HL-60/S4 treated with phorbol 12-myristate 13-acetate at 8.2 ng/mL for 4 days and 3 days (cell line): ENCODE data around the gene MRPS35.

ENCODE experiments used
- in situ Hi-C: fragments of 300-500 bp; cut with MboI; formaldehyde crosslinking; loops from 2 replicates; pipeline ENCODE4 v1.15.0; 2022; ENCODE audit warnings: low sequenced_read_pairs

The MRPS35 gene

GRCh38 chr12:27710592-27711316 is at the start of gene MRPS35:
Gene MRPS35, plus strand, starts transcription at chr12:27710832. Its CDS starts 12 bp downstream, at chr12:27710844.
- in situ Hi-C loops = no loop called here

- in situ Hi-C loops = no loop called here
Measured at GRCh38 chr12:27665704-27666103, 44.9 kb upstream of the MRPS35 start.

GRCh38 chr12:27666510-27666909 is 44.1 kb upstream of the MRPS35 start:
- in situ Hi-C loops = no loop called here

GRCh38 chr12:27667540-27667939 is 43.1 kb upstream of the MRPS35 start:
- in situ Hi-C loops = no loop called here

DNA sequence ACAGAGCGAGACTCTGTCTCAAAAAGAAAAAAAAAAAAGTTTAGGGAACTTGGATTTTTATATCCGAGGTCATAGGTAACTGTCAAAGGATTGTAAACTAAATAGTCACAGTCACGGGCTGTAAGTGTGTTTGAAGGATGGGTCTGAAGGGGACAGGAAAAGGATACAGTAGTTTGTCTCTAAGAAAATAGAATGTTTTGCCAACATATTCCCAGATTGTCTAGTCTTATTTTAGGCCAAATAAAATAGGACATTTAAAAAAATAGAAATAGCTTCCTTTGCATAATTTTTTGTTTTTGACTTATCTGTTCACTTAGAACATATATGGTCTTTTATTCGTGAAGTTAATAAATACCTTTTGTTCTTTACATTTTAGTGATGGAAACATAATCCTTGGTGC is 38.6 kb upstream of the MRPS35 start:
- in situ Hi-C loops = no loop called here

GRCh38 chr12:27672643-27673042 is 38.0 kb upstream of the MRPS35 start:
- in situ Hi-C loops = no loop called here

- in situ Hi-C loops = no loop called here
Measured at GRCh38 chr12:27673101-27673718, 37.4 kb upstream of the MRPS35 start.

DNA sequence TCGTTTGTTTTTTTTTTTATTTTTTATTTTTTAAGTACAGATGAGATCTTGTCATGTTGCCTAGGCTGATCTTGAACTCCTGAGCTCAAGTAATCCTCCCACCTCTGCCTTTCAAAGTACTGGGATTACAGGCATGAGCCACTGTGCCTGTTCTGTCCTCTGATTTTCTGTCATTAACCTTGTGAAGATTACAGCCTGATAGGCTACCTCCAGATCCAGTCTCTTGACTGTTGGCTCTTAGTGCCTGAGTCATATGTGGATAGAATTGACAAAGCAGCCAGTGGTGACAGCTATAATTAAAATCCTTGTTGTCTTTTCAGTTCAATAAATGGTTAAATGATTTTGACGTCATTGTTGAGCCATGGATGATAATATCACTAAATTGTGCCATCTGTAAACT is 35.6 kb upstream of the MRPS35 start:
- in situ Hi-C loops = no loop called here

DNA sequence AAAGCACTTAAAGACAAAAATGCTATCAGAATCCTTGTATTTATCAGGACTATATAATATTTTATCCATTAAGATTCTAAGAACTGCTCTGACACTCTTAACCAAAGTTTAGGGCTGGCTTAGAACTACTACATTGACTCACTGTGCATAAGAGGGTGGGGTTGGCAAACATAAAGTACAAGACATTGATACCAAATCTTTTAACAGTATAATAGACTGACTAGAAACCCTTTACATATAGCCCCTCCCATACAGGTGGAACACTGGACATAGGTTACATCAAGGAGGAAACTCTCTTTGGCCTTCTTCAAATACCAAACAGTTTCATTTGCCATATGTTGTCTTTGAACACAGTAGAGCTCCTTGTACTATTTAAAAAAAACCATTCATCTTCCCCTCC is 30.0 kb upstream of the MRPS35 start:
- in situ Hi-C loops = no loop called here

GRCh38 chr12:27682534-27682933 is 28.1 kb upstream of the MRPS35 start:
- in situ Hi-C loops = no loop called here

- in situ Hi-C loops = no loop called here
Measured at GRCh38 chr12:27685274-27685673, 25.4 kb upstream of the MRPS35 start.

- in situ Hi-C loops = no loop called here
Measured at GRCh38 chr12:27686147-27686546, 24.5 kb upstream of the MRPS35 start.

DNA sequence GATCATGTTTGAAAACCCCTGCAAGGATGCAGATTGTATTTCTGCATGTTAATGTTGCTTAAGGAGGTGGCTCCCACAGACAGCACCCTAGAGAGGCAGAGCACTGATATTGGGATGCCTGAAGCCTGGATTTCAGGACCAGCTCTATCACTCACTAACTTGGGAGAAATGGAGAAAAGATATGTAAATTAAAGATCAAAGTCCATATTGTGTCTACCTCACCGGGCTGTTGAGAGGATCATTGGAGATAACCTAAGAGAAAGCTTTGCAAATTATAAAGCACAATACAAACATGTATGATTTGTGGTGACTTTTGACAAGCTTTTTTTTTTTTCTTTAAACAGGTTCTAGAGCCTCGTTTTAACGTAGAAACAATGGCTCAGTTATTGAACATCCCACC is 22.0 kb upstream of the MRPS35 start:
- in situ Hi-C loops = no loop called here

DNA sequence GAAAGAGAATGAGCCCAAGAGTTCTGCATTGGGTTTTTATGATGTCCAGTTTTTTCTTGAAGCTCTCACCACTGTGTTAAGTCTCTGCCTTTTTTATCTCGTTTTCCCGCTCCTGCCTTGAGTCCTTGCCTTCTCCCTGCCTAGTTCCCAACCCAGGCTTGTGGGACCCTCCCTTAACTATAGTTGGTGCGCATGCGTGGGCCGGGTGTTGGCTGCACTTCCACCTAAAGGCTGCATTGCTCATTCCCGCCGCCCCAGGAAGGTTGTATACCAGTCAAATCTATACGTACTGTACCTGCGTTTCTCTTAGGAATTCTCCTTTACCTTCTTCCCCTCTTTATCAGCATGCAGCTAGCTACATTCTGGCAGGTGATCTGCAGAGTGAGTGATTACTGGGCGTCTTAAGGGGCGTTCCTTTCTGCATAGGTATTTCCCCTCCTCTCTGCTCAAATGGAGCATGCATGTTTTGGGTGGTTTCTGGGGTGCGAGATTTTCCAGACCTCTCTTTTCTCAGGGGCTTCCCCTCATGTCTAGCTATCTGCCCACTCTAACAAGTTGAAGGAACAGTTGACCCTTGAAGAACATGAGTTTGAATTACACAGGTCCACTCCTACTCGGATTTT is 21.0 kb upstream of the MRPS35 start:
- in situ Hi-C loops = no loop called here

- in situ Hi-C loops = no loop called here
Measured at GRCh38 chr12:27693403-27693802, 17.2 kb upstream of the MRPS35 start.

DNA sequence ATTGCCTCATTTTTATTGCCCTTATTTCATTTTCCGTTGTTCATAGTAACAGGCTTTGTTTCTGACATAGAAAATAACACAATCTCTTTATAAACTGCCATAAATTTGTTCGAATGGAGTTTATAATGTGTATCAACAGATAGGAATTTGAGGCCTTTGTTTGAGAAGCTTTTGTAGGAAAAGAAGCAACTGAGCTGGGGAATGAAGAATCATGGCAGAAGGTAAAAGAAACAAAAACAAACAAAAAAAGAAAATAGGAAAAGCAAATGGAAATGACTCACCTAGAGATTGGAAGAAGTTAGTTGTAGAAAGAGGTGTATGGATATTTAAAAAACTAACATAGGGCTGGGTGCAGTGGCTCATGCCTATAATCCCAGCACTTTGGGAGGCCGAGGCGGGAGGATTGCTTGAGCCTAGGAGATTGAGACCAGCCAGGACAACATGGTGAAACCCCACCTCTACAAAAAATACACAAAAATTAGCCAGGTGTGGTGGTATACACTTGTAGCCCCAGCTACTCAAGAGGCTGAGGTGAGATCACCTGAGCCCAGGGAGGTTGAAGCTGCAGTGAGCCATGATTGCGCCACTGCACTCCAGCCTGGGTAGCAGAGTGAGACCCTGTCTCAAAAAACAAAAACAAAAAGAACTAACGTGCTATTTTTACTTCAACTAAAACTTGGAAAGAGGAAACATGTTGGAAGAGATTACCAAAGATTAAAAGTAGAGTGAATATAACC is 14.9 kb upstream of the MRPS35 start:
- in situ Hi-C loops = no loop called here

DNA sequence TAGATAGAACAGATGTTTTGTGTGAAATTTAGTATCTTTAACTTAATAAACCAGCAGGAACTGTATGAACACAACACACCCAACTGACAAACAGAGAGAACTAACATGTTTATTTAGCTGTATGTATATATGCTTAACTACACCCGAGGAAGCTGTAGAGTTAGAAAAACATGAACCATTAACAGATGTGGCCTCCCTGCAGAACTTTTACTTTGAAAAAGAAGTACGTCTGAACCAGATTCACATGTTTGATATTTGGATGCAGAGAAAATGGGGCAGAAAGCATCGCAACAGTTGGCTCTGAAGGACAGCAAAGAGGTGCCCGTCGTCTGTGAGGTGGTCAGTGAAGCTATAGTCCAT is 14.4 kb upstream of the MRPS35 start, which contains the start of gene REP15:
TSS of gene REP15 (plus strand) at position 155 of the 360 bp plus-strand sequence. CDS start at position 271, 116 bp downstream.
- in situ Hi-C loops = no loop called here

DNA sequence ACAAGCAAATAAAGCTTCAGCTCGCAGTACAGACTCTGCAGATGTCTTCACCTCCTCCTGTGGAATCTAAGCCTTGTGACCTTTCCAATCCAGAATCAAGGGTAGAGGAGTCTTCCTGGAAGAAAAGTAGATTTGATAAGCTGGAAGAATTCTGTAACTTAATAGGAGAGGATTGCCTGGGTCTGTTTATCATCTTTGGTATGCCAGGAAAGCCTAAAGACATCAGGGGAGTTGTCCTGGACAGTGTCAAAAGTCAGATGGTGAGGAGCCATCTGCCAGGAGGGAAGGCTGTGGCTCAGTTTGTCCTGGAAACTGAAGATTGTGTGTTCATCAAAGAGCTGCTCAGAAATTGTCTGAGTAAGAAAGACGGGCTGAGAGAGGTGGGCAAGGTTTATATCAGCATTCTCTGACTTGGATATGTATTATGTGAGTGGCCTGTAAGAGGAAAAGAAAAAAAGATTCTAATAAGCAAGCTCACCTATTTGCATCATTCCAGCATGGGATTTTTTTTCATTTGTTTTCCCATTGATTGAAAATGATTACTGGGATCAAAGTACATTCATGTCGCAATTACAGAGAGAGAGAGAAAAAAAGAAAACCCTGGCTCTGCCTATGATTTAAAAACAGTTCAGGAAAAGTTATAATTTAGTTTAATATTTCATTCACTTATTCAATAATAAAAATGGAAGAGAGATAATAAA is 13.6 kb upstream of the MRPS35 start:
- in situ Hi-C loops = no loop called here

GRCh38 chr12:27703720-27704452 is 6.7 kb upstream of the MRPS35 start:
- in situ Hi-C loops = no loop called here

DNA sequence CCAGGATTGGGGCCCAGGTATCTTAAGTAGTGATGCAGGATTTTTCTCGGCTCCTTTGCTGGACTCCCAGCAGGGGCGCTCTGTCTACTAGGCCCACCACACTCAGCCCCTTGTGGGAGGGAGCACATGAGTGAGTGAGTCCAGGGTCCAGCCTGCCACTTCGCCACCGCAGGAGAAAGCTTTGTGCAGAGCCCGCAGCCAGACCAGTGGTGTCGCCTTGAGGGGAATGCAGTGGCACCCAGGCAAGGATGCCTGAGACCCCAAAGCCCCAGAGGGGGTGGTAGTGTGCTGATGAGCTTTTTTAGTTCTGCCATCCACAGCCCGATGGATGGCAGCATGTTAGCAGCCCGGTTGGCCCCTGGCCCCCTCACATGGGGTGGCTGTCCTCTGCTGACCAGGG is 5.4 kb upstream of the MRPS35 start:
- in situ Hi-C loops = no loop called here
